ENCODE data around the gene AUTS2. TPM values are rescaled to one million over a fixed set of nuclear protein-coding genes. Genes with fewer than 3 reads are reported as not detected.

Gene AUTS2
- total RNA-seq, 1 donor from 2014 or later: 80.6 TPM

GRCh38 chr7:70500261-70500660, 902.0 kb downstream of the AUTS2 start:
- peaks cover 6% of the 10 kb centered on the region for H3K36me3 Mint-ChIP-seq (ENCODE audit: unreplicated experiment)
- no peak overlapping the region for H3K4me3 Mint-ChIP-seq (ENCODE audit: unreplicated experiment)
- no peak overlapping the region for H3K27ac Mint-ChIP-seq (ENCODE audit: unreplicated experiment)
- H3K4me1 Mint-ChIP-seq (ENCODE audit: unreplicated experiment): no peaks in the 10 kb centered on the region
- H3K27me3 Mint-ChIP-seq (ENCODE audit: unreplicated experiment): no peaks in the 10 kb centered on the region
- no peaks in the 10 kb centered on the region for H3K9me3 Mint-ChIP-seq (ENCODE audit: unreplicated experiment)
- no peak for DNase-seq (ENCODE audit: extremely low spot score, unreplicated experiment)
- TF ChIP-seq CTCF (IDR thresholded peaks at IDR 0.05): no peak

GRCh38 chr7:70502117-70502863, 904.0 kb downstream of the AUTS2 start:
- Mint-ChIP-seq H3K4me1 (ENCODE audit: unreplicated experiment) (no peaks in the 10 kb centered on the region), H3K36me3 (ENCODE audit: unreplicated experiment) (peaks cover 6% of the 10 kb centered on the region), H3K27ac (ENCODE audit: unreplicated experiment) (no peak overlapping the region), H3K4me3 (ENCODE audit: unreplicated experiment) (no peak overlapping the region), H3K27me3 (ENCODE audit: unreplicated experiment) (no peaks in the 10 kb centered on the region), H3K9me3 (ENCODE audit: unreplicated experiment) (no peaks in the 10 kb centered on the region)
- TF ChIP-seq CTCF (IDR thresholded peaks at IDR 0.05): no peak
- DNase-seq (ENCODE audit: extremely low spot score, unreplicated experiment): no peak

DNA sequence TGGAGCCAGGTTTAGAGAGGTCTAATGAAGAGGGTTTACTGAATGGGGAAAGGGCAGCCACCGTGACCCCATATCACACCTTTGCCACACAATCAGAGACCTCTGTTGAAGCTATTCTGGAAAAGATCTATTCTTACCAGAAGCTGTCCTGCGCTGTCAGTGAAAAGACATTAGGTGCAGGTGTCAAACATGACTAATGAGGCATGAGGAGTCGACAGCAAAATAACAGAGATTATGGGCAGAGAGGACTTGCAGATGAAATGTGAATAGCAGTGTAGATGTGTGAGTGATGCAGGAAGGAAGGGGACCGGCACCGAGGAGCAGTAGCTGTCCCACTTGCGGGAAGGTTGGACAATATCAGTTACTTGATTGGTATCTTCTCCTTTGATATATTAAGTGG, 906.0 kb downstream of the AUTS2 start:
- Mint-ChIP-seq H3K4me3 (ENCODE audit: unreplicated experiment) (no peak overlapping the region), H3K9me3 (ENCODE audit: unreplicated experiment) (no peaks in the 10 kb centered on the region), H3K27ac (ENCODE audit: unreplicated experiment) (no peak overlapping the region), H3K36me3 (ENCODE audit: unreplicated experiment) (peaks cover 10% of the 10 kb centered on the region), H3K4me1 (ENCODE audit: unreplicated experiment) (no peaks in the 10 kb centered on the region), H3K27me3 (ENCODE audit: unreplicated experiment) (no peaks in the 10 kb centered on the region)
- no peak for TF ChIP-seq CTCF (IDR thresholded peaks at IDR 0.05)
- DNase-seq (ENCODE audit: extremely low spot score, unreplicated experiment): no peak

GRCh38 chr7:70505468-70505867, 907.2 kb downstream of the AUTS2 start:
- no peak for DNase-seq (ENCODE audit: extremely low spot score, unreplicated experiment)
- H3K9me3 Mint-ChIP-seq (ENCODE audit: unreplicated experiment): no peaks in the 10 kb centered on the region
- no peak for TF ChIP-seq CTCF (IDR thresholded peaks at IDR 0.05)
- no peaks in the 10 kb centered on the region for H3K4me1 Mint-ChIP-seq (ENCODE audit: unreplicated experiment)
- peaks cover 10% of the 10 kb centered on the region for H3K36me3 Mint-ChIP-seq (ENCODE audit: unreplicated experiment)
- H3K27ac Mint-ChIP-seq (ENCODE audit: unreplicated experiment): no peak overlapping the region
- H3K27me3 Mint-ChIP-seq (ENCODE audit: unreplicated experiment): no peaks in the 10 kb centered on the region
- H3K4me3 Mint-ChIP-seq (ENCODE audit: unreplicated experiment): no peak overlapping the region

- H3K4me3 Mint-ChIP-seq (ENCODE audit: unreplicated experiment): no peak overlapping the region
- no peaks in the 10 kb centered on the region for H3K27me3 Mint-ChIP-seq (ENCODE audit: unreplicated experiment)
- DNase-seq (ENCODE audit: extremely low spot score, unreplicated experiment): no peak
- H3K9me3 Mint-ChIP-seq (ENCODE audit: unreplicated experiment): no peaks in the 10 kb centered on the region
- no peak for TF ChIP-seq CTCF (IDR thresholded peaks at IDR 0.05)
- peaks cover 10% of the 10 kb centered on the region for H3K36me3 Mint-ChIP-seq (ENCODE audit: unreplicated experiment)
- H3K4me1 Mint-ChIP-seq (ENCODE audit: unreplicated experiment): no peaks in the 10 kb centered on the region
- no peak overlapping the region for H3K27ac Mint-ChIP-seq (ENCODE audit: unreplicated experiment)
Observed at GRCh38 chr7:70505886-70506285, 907.6 kb downstream of the AUTS2 start.
